WTC11 (cell line): ENCODE results near the gene MADCAM1. TPM values are rescaled to one million over a fixed set of nuclear protein-coding genes. Genes with fewer than 3 reads are reported as not detected.

Source experiments
- ATAC-seq: fragments of 200-7000 bp; cut with Tn5 transposase; 2 replicates; pipeline ENCODE4 v1.10.0; 2021; ENCODE audit warnings: mild to moderate bottlenecking, moderate library complexity
- CTCF ChIA-PET: fragments of 300-600 bp; sonication (Branson Sonifier 250); formaldehyde crosslinking; loops from one replicate; lab custom pipeline; 2021; ENCODE audit warnings: antibody characterized with exemption; lab: Charles Lee
- POLR2A ChIA-PET: fragments of 350-600 bp; sonication (Branson Sonifier 250); formaldehyde crosslinking; loops from one replicate; lab custom pipeline; 2021; ENCODE audit warnings: antibody characterized with exemption; lab: Charles Lee
- DNase-seq: peaks from one replicate; pipeline ENCODE4 v3.0.0; 2021; ENCODE audit warnings: low spot score
- H3K27ac Mint-ChIP-seq: 2 replicates; pipeline ENCODE4 v1.8.0; 2021; ENCODE audit warnings: mixed read lengths
- H3K27me3 Mint-ChIP-seq: 2 replicates; pipeline ENCODE4 v1.8.0; 2021; ENCODE audit warnings: low read depth, mild to moderate bottlenecking, moderate library complexity, mixed read lengths
- H3K36me3 Mint-ChIP-seq: 2 replicates; pipeline ENCODE4 v1.8.0; 2021; ENCODE audit warnings: mixed read lengths
- H3K4me1 Mint-ChIP-seq: 2 replicates; pipeline ENCODE4 v1.8.0; 2022; ENCODE audit warnings: mixed read lengths
- H3K4me3 Mint-ChIP-seq: 2 replicates; pipeline ENCODE4 v1.8.0; 2021; ENCODE audit warnings: mild to moderate bottlenecking, moderate library complexity, mixed read lengths
- H3K9me3 Mint-ChIP-seq: 2 replicates; pipeline ENCODE4 v1.8.0; 2021; ENCODE audit warnings: mixed read lengths
- ATF1 ChIP-seq: sonication (generic); formaldehyde crosslinking; IDR thresholded peaks from 2 replicates; pipeline ENCODE4 v1.8.1; 2023; ENCODE audit warnings: mild to moderate bottlenecking, moderate library complexity, missing genetic modification reagents
- CBFB ChIP-seq: sonication (generic); formaldehyde crosslinking; IDR thresholded peaks from 2 replicates; pipeline ENCODE4 v1.8.1; 2022; ENCODE audit warnings: mild to moderate bottlenecking, low read depth, missing genetic modification reagents
- FOXJ3 ChIP-seq: sonication (generic); formaldehyde crosslinking; IDR thresholded peaks from 2 replicates; pipeline ENCODE4 v1.9.0; 2021; ENCODE audit warnings: missing genetic modification reagents, mild to moderate bottlenecking, borderline replicate concordance
- JAZF1 ChIP-seq: fragments of 250-450 bp; sonication (Bioruptor Pico); IDR thresholded peaks from 2 replicates; pipeline ENCODE4 v1.9.0; 2021; ENCODE audit warnings: moderate library complexity, mild to moderate bottlenecking, inconsistent platforms
- JUN ChIP-seq: sonication (generic); formaldehyde crosslinking; IDR thresholded peaks from 2 replicates; pipeline ENCODE4 v1.8.0; 2023; ENCODE audit warnings: mild to moderate bottlenecking, missing genetic modification reagents
- NFATC4 ChIP-seq: fragments of 250-450 bp; sonication (Bioruptor Pico); IDR thresholded peaks from 2 replicates; pipeline ENCODE4 v1.9.0; 2021; ENCODE audit warnings: mild to moderate bottlenecking
- NR2C2 ChIP-seq: sonication (generic); formaldehyde crosslinking; IDR thresholded peaks from 2 replicates; pipeline ENCODE4 v1.8.0; 2022; ENCODE audit warnings: mild to moderate bottlenecking, missing genetic modification reagents
- PRRX2 ChIP-seq: fragments of 250-450 bp; sonication (Bioruptor Pico); IDR thresholded peaks from 2 replicates; pipeline ENCODE4 v1.8.0; 2021; ENCODE audit warnings: mild to moderate bottlenecking
- RELA ChIP-seq: sonication (generic); formaldehyde crosslinking; IDR thresholded peaks from 2 replicates; pipeline ENCODE4 v1.8.1; 2022; ENCODE audit warnings: missing genetic modification reagents, mild to moderate bottlenecking, borderline replicate concordance
- ZNF263 ChIP-seq: sonication (generic); formaldehyde crosslinking; IDR thresholded peaks from 2 replicates; pipeline ENCODE4 v1.8.1; 2022; ENCODE audit warnings: low read depth, mild to moderate bottlenecking, moderate library complexity, missing genetic modification reagents
- total RNA-seq: library from RNA; stranded (reverse); gene quantifications from 3 replicates; pipeline ENCODE4 v1.2.3, GENCODE V29; 2021
- TF ChIP-seq, protein P1 (sequence below): sonication (generic); formaldehyde crosslinking; IDR thresholded peaks from 2 replicates; pipeline ENCODE4 v1.8.0; 2023; ENCODE audit warnings: mild to moderate bottlenecking, missing genetic modification reagents
- TF ChIP-seq, protein P2 (sequence below): sonication (generic); formaldehyde crosslinking; IDR thresholded peaks from 2 replicates; pipeline ENCODE4 v1.8.0; 2023; ENCODE audit warnings: missing genetic modification reagents, mild to moderate bottlenecking, borderline replicate concordance
- TF ChIP-seq, protein P3 (sequence below): sonication (generic); formaldehyde crosslinking; IDR thresholded peaks from 2 replicates; pipeline ENCODE4 v1.8.1; 2023; ENCODE audit warnings: mild to moderate bottlenecking, moderate library complexity, missing genetic modification reagents
- TF ChIP-seq, protein P4 (sequence below): sonication (generic); formaldehyde crosslinking; IDR thresholded peaks from 2 replicates; pipeline ENCODE4 v1.8.0; 2022; ENCODE audit warnings: mild to moderate bottlenecking, missing genetic modification reagents
- TF ChIP-seq, protein P5 (sequence below): sonication (generic); formaldehyde crosslinking; IDR thresholded peaks from 2 replicates; pipeline ENCODE4 v1.8.1; 2023; ENCODE audit warnings: mild to moderate bottlenecking, missing genetic modification reagents, moderate library complexity
- TF ChIP-seq, protein P6 (sequence below): sonication (generic); formaldehyde crosslinking; IDR thresholded peaks from 2 replicates; pipeline ENCODE4 v1.8.0; 2022; ENCODE audit warnings: mild to moderate bottlenecking, missing genetic modification reagents

The MADCAM1 gene
- total RNA-seq, 1 experiment from 2014 or later, result 4.7 TPM

DNA sequence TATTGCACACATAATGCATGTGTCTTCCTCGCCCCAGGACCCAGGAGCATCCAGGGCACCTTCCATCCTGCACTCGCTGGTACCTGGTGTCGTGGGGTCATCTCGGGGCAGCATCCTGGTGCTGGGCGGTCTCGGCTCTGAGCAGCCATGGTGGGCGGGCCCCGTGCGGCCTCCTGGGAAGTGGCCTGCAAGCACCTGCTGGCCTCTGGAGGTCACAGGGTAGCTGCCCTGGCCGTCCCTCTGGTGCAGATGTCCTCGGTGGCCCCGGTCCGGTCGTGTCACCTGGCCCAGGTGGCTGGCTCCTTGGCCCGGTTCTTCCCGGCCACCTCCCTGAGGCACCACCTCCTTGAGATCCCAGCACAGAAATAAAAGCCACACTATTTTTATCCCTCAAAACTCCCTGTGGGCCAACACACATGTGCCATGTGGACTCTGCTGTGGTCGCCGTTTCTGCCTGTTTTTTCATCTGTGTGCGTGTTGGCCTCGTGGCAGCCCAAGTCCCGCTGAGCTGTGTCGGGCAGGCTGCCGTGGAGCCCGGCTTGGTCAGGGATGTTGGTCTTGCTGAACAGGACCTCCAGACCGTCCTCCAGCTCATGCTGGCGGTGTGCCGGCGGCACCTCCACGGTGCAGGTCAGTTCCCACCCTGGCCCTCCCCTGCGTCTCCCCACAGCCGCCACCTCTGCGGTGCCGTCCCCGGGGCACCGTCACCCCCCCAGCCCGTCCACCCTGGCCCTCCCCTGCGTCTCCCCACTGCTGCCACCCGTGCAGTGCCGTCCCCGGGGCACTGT, 42.5 kb downstream of the MADCAM1 start:
- CTCF ChIA-PET, result no interaction called here
- ATAC-seq, result no peak

DNA sequence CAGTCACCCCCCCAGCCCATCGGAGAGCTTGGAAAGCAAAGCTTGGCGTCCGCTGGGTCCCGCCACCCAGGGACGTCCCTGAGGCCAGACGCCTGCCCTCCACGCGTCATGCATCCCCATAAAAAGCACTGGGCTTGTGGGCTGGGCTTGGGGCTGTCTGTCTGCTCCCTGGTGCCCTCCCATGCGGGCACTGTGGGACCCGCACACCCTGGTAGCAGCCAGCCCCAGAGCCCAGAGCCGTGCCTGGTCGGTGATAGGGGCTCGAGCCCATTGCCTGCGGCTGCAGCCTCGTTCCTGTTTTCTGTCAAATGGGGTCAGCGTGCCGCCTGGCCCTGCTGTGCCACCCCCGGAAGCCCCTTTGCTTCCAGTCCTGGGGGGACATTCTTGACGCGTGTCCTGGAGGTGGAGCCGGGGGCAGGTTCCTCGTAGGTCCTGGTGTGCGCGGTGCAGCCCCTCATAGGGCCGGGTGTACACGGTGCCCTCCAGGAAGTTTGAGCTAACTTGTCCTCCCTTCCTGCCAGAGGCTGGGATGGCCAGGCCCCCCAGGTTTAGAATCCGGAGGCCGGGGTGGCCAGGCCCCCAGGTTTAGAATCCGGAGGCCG, 43.2 kb downstream of the MADCAM1 start:
- H3K4me1 Mint-ChIP-seq, result peaks cover 7% of the 10 kb centered on the region
- ATAC-seq, result no peak
- TF ChIP-seq JUN (no peak), NFATC4 (no peak)
- TF ChIP-seq, protein P1, sequence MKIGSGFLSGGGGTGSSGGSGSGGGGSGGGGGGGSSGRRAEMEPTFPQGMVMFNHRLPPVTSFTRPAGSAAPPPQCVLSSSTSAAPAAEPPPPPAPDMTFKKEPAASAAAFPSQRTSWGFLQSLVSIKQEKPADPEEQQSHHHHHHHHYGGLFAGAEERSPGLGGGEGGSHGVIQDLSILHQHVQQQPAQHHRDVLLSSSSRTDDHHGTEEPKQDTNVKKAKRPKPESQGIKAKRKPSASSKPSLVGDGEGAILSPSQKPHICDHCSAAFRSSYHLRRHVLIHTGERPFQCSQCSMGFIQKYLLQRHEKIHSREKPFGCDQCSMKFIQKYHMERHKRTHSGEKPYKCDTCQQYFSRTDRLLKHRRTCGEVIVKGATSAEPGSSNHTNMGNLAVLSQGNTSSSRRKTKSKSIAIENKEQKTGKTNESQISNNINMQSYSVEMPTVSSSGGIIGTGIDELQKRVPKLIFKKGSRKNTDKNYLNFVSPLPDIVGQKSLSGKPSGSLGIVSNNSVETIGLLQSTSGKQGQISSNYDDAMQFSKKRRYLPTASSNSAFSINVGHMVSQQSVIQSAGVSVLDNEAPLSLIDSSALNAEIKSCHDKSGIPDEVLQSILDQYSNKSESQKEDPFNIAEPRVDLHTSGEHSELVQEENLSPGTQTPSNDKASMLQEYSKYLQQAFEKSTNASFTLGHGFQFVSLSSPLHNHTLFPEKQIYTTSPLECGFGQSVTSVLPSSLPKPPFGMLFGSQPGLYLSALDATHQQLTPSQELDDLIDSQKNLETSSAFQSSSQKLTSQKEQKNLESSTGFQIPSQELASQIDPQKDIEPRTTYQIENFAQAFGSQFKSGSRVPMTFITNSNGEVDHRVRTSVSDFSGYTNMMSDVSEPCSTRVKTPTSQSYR (CRISPR knock-in tag), result no peak
- TF ChIP-seq, protein P2, sequence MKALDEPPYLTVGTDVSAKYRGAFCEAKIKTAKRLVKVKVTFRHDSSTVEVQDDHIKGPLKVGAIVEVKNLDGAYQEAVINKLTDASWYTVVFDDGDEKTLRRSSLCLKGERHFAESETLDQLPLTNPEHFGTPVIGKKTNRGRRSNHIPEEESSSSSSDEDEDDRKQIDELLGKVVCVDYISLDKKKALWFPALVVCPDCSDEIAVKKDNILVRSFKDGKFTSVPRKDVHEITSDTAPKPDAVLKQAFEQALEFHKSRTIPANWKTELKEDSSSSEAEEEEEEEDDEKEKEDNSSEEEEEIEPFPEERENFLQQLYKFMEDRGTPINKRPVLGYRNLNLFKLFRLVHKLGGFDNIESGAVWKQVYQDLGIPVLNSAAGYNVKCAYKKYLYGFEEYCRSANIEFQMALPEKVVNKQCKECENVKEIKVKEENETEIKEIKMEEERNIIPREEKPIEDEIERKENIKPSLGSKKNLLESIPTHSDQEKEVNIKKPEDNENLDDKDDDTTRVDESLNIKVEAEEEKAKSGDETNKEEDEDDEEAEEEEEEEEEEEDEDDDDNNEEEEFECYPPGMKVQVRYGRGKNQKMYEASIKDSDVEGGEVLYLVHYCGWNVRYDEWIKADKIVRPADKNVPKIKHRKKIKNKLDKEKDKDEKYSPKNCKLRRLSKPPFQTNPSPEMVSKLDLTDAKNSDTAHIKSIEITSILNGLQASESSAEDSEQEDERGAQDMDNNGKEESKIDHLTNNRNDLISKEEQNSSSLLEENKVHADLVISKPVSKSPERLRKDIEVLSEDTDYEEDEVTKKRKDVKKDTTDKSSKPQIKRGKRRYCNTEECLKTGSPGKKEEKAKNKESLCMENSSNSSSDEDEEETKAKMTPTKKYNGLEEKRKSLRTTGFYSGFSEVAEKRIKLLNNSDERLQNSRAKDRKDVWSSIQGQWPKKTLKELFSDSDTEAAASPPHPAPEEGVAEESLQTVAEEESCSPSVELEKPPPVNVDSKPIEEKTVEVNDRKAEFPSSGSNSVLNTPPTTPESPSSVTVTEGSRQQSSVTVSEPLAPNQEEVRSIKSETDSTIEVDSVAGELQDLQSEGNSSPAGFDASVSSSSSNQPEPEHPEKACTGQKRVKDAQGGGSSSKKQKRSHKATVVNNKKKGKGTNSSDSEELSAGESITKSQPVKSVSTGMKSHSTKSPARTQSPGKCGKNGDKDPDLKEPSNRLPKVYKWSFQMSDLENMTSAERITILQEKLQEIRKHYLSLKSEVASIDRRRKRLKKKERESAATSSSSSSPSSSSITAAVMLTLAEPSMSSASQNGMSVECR (CRISPR knock-in tag), result no peak
- TF ChIP-seq, all 79 proteins: peak for 0
- CTCF ChIA-PET, result no interaction called here
- no peak for DNase-seq
- H3K9me3 Mint-ChIP-seq, result no peaks in the 10 kb centered on the region
- H3K27me3 Mint-ChIP-seq, result no peaks in the 10 kb centered on the region
- no peak overlapping the region for H3K27ac Mint-ChIP-seq
- H3K4me3 Mint-ChIP-seq, result no peak overlapping the region
- peaks cover 11% of the 10 kb centered on the region for H3K36me3 Mint-ChIP-seq
- POLR2A ChIA-PET, result no interaction called here

More for the DNA sequence above, 42.5 kb downstream of the MADCAM1 start:
- Mint-ChIP-seq H3K4me1 (peaks cover 7% of the 10 kb centered on the region), H3K36me3 (peaks cover 11% of the 10 kb centered on the region), H3K4me3 (no peak overlapping the region), H3K27me3 (no peaks in the 10 kb centered on the region), H3K9me3 (no peaks in the 10 kb centered on the region), H3K27ac (no peak overlapping the region)
- POLR2A ChIA-PET, result no interaction called here
- TF ChIP-seq, protein P3, sequence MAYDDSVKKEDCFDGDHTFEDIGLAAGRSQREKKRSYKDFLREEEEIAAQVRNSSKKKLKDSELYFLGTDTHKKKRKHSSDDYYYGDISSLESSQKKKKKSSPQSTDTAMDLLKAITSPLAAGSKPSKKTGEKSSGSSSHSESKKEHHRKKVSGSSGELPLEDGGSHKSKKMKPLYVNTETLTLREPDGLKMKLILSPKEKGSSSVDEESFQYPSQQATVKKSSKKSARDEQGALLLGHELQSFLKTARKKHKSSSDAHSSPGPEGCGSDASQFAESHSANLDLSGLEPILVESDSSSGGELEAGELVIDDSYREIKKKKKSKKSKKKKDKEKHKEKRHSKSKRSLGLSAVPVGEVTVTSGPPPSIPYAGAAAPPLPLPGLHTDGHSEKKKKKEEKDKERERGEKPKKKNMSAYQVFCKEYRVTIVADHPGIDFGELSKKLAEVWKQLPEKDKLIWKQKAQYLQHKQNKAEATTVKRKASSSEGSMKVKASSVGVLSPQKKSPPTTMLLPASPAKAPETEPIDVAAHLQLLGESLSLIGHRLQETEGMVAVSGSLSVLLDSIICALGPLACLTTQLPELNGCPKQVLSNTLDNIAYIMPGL (CRISPR knock-in tag), result no peak
- TF ChIP-seq ZNF263 (no peak), FOXJ3 (CRISPR knock-in tag) (no peak), CBFB (CRISPR knock-in tag) (no peak), RELA (no peak)
- DNase-seq, result no peak

DNA sequence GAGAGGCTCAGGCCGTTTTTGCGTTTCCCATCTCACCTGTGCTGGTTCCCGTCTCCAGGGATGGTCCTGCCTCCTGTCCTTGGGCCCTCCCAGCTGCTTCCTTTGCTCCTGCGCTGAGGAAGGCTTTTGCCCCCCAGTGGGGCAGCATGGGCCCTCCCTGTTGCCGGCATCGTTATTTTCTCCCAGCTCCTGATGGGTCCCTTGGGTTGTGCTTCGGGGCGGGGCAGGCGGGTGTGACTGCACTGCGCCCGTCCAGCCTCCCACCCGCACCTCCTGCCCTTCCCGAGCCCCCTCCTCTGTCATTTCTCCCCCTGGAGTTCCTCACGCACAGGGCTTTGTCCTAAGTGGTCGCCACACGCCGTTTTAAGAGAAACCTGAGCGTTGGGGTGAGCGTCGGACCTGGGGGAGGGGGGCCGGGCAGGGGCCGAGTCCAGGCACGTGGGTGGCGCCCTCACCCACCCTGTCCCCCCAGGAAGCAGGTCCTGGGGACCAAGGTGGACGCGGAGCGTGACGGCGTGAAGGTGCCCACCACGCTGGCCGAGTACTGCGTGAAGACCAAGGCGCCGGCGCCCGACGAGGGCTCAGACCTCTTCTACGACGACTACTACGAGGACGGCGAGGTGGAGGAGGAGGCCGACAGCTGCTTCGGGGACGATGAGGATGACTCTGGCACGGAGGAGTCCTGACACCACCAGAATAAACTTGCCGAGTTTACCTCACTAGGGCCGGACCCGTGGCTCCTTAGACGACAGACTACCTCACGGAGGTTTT, 44.8 kb downstream of the MADCAM1 start:
- DNase-seq (no peak), ATAC-seq (no peak)
- ChIA-PET CTCF (no interaction called here), POLR2A (interaction anchor here (1.0 to 1.5 kb wide), 2 partner anchors 9 to 11 kb away, joined by 3 to 5 read pairs; partner anchors contain the start of gene CDC34)
- Mint-ChIP-seq H3K27me3 (no peaks in the 10 kb centered on the region), H3K4me1 (peaks cover 7% of the 10 kb centered on the region), H3K9me3 (no peaks in the 10 kb centered on the region), H3K4me3 (no peak overlapping the region), H3K36me3 (peaks cover 11% of the 10 kb centered on the region), H3K27ac (no peak overlapping the region)
- TF ChIP-seq, protein P4, sequence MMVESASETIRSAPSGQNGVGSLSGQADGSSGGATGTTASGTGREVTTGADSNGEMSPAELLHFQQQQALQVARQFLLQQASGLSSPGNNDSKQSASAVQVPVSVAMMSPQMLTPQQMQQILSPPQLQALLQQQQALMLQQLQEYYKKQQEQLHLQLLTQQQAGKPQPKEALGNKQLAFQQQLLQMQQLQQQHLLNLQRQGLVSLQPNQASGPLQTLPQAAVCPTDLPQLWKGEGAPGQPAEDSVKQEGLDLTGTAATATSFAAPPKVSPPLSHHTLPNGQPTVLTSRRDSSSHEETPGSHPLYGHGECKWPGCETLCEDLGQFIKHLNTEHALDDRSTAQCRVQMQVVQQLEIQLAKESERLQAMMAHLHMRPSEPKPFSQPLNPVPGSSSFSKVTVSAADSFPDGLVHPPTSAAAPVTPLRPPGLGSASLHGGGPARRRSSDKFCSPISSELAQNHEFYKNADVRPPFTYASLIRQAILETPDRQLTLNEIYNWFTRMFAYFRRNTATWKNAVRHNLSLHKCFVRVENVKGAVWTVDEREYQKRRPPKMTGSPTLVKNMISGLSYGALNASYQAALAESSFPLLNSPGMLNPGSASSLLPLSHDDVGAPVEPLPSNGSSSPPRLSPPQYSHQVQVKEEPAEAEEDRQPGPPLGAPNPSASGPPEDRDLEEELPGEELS (CRISPR knock-in tag), result no peak
- TF ChIP-seq ATF1 (CRISPR knock-in tag) (no peak), PRRX2 (CRISPR knock-in tag) (no peak), NR2C2 (CRISPR knock-in tag) (no peak), RELA (no peak), JAZF1 (CRISPR knock-in tag) (no peak)
- TF ChIP-seq, protein P5, sequence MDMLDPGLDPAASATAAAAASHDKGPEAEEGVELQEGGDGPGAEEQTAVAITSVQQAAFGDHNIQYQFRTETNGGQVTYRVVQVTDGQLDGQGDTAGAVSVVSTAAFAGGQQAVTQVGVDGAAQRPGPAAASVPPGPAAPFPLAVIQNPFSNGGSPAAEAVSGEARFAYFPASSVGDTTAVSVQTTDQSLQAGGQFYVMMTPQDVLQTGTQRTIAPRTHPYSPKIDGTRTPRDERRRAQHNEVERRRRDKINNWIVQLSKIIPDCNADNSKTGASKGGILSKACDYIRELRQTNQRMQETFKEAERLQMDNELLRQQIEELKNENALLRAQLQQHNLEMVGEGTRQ (CRISPR knock-in tag), result no peak
- TF ChIP-seq, protein P6, sequence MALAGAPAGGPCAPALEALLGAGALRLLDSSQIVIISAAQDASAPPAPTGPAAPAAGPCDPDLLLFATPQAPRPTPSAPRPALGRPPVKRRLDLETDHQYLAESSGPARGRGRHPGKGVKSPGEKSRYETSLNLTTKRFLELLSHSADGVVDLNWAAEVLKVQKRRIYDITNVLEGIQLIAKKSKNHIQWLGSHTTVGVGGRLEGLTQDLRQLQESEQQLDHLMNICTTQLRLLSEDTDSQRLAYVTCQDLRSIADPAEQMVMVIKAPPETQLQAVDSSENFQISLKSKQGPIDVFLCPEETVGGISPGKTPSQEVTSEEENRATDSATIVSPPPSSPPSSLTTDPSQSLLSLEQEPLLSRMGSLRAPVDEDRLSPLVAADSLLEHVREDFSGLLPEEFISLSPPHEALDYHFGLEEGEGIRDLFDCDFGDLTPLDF (CRISPR knock-in tag), result no peak
